Stimulated activated CD4-positive, alpha-beta T cell treated with anti-CD3 and anti-CD28 coated beads, Interleukin-12 subunit alpha, Interleukin-12 subunit beta, amount 100 ng/mL, for 4 hours (primary cell): Measurements from ENCODE around the gene TMEM181.

Experiments
- DNase-seq: peaks from one replicate; pipeline ENCODE4 v3.0.0-alpha.2; 2020

The TMEM181 gene

GRCh38 chr6:158565482-158566040 is 5.7 kb downstream of the TMEM181 start:
- no peak for DNase-seq

GRCh38 chr6:158566207-158566818 is 6.4 kb downstream of the TMEM181 start:
- no peak for DNase-seq

- DNase-seq = no peak
Observed at GRCh38 chr6:158567152-158567551, 7.3 kb downstream of the TMEM181 start.

- DNase-seq = no peak
Observed at GRCh38 chr6:158567871-158568401, 8.0 kb downstream of the TMEM181 start.

- DNase-seq = no peak
Observed at GRCh38 chr6:158568549-158568948, 8.7 kb downstream of the TMEM181 start.

GRCh38 chr6:158569036-158569435 is 9.1 kb downstream of the TMEM181 start:
- no peak for DNase-seq

GRCh38 chr6:158570681-158570962 is 10.7 kb downstream of the TMEM181 start:
- DNase-seq = no peak

- DNase-seq = no peak
Observed at GRCh38 chr6:158571826-158572652, 12.1 kb downstream of the TMEM181 start.

- no peak for DNase-seq
Observed at GRCh38 chr6:158572653-158573541, 13.0 kb downstream of the TMEM181 start.

- no peak for DNase-seq
Observed at GRCh38 chr6:158573542-158573931, 13.6 kb downstream of the TMEM181 start.

GRCh38 chr6:158574800-158575199 is 14.9 kb downstream of the TMEM181 start:
- DNase-seq = no peak

GRCh38 chr6:158575550-158575949 is 15.7 kb downstream of the TMEM181 start:
- no peak for DNase-seq

GRCh38 chr6:158584236-158584651 is 24.4 kb downstream of the TMEM181 start:
- no peak for DNase-seq

GRCh38 chr6:158586652-158587051 is 26.8 kb downstream of the TMEM181 start:
- DNase-seq = no peak

- no peak for DNase-seq
Observed at GRCh38 chr6:158589366-158589765, 29.5 kb downstream of the TMEM181 start.

GRCh38 chr6:158591134-158591809 is 31.4 kb downstream of the TMEM181 start:
- no peak for DNase-seq

GRCh38 chr6:158591810-158592209 is 31.9 kb downstream of the TMEM181 start:
- no peak for DNase-seq

- no peak for DNase-seq
Observed at GRCh38 chr6:158593670-158594069, 33.8 kb downstream of the TMEM181 start.

GRCh38 chr6:158595223-158595622 is 35.3 kb downstream of the TMEM181 start:
- no peak for DNase-seq

- no peak for DNase-seq
Observed at GRCh38 chr6:158596861-158597260, 37.0 kb downstream of the TMEM181 start.

- no peak for DNase-seq
Observed at GRCh38 chr6:158597565-158597964, 37.7 kb downstream of the TMEM181 start.

GRCh38 chr6:158599635-158600034 is 39.7 kb downstream of the TMEM181 start:
- DNase-seq = no peak
